Measurements from ENCODE around the gene CDK11A. TPM values are rescaled to one million over a fixed set of nuclear protein-coding genes. Genes with fewer than 3 reads are reported as not detected.
A peak's percentile ranks its signal among the peaks of the same experiment; 100 is the strongest.
"Not testable (repeated sequence)": the region's sequence is repeated elsewhere in the genome, so short reads cannot be mapped to it uniquely, and the experiment has no call there.

The CDK11A gene
- polyA plus RNA-seq, 1 of the 3 experiments (the other 2 are of a cell fraction): 24.0 TPM

DNA sequence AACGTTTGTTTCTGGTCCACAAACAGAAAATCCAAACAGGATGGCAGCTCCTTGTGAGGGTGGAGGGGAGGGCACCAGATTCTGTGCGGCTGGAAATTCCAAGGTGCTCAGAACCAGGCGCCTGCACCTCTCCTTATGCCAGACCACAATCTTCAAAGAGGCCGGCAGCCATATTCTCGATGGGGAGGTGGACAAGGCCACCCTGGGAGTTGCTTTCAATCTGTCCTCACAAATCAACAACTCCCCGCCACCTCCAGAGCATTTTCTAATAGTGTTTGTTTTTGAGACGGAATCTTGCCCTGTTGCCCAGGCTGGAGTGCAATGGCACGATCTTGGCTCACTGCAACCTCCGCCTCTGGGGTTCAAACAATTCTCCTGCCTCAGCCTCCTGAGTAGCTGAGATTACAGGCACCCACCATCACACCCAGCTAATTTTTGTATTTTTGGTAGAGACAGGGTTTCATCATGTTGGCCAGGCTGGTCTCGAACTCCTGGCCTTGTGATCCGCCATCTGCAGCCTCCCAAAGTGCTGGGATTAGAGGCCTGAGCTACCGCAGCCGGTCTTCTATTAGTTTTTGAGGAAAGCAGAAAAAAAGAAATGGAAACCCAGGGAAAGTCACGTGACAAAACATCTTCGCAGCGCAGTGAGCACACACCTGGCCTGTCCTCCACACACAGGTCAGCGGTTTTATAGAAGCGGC is 5.1 kb upstream of the CDK11A start:
- H3K36me3 ChIP-seq (replicated peaks in 1 of 2; ENCODE audit: control insufficient read depth in 1 of 2, insufficient read depth in 2 of 2, low read length in 1 of 2); H3K9ac ChIP-seq; H2AFZ ChIP-seq (ENCODE audit: low read depth); H3K27ac ChIP-seq (ENCODE audit: low read depth in 2 of 2, low read length in 1 of 2); H3K9me3 ChIP-seq; H3F3A ChIP-seq (replicated peaks; ENCODE audit: insufficient read depth); POLR2A ChIA-PET; DNase-seq; H3K27me3 ChIP-seq (ENCODE audit: insufficient read depth); H3K4me1 ChIP-seq (ENCODE audit: control insufficient read depth in 1 of 2, insufficient read depth in 2 of 2, low read depth in 1 of 2, low read length in 1 of 2); CTCF ChIA-PET; H3K4me3 ChIP-seq (ENCODE audit: low read depth in 2 of 2, low read length in 1 of 2); H3K4me2 ChIP-seq; H3K9me2 ChIP-seq; H3K79me2 ChIP-seq (ENCODE audit: insufficient read depth); H4K20me1 ChIP-seq (ENCODE audit: insufficient read depth): not testable (repeated sequence)
- 95% methylated on average over 11 of the region's 18 CpGs for WGBS (ENCODE audit: low lambda C conversion rate)

GRCh38 chr1:1728308-1729005 is 4.3 kb upstream of the CDK11A start:
- Histone ChIP-seq H3K27ac (ENCODE audit: low read depth in 2 of 2, low read length in 1 of 2) (peak overlapping the region; percentile 22 to 62; a peak in 2 of 4 replicates), H3K4me2 (peak overlapping the region; percentile 28; the same call in 1 of the 2 replicates)
- peak; percentile 52 for TF ChIP-seq TCF12 (IDR thresholded peaks at IDR 0.05)
- H3K79me2 ChIP-seq (ENCODE audit: insufficient read depth); DNase-seq; POLR2A ChIA-PET; H3K4me3 ChIP-seq (ENCODE audit: low read depth in 2 of 2, low read length in 1 of 2); H3K9me2 ChIP-seq; H3K9me3 ChIP-seq; H3F3A ChIP-seq (replicated peaks; ENCODE audit: insufficient read depth); H3K4me1 ChIP-seq (ENCODE audit: control insufficient read depth in 1 of 2, insufficient read depth in 2 of 2, low read depth in 1 of 2, low read length in 1 of 2); CTCF ChIA-PET; H3K9ac ChIP-seq; H2AFZ ChIP-seq (ENCODE audit: low read depth); H4K20me1 ChIP-seq (ENCODE audit: insufficient read depth); H3K27me3 ChIP-seq (ENCODE audit: insufficient read depth); H3K36me3 ChIP-seq (replicated peaks in 1 of 2; ENCODE audit: control insufficient read depth in 1 of 2, insufficient read depth in 2 of 2, low read length in 1 of 2): not testable (repeated sequence)
- WGBS (ENCODE audit: low lambda C conversion rate): 48% methylated on average over 9 of the region's 14 CpGs

DNA sequence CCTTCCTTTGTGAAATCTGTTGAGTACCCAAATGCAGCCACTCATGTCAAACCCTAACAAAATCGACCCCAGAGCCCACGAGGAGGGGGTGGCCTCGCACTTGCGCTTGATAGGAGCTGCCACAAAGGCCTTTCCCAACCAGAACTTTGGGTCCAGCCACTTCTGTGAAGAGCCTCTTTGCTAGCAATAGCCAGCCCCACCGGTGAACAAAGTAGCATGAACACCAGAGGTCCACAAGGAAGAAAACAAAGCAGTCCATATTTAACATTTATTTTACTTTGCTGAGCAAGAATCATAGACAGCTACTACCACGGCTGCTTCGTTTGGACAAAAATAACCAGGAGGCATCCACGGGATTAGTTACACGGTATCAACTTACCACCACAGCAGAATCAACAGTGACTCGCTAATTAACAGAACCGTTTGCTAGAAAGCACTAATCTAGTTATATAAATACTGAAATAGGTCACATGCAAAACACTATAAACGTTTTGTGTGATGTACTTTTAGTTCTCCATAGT is 3.0 kb upstream of the CDK11A start:
- H3K9ac ChIP-seq; H3K9me3 ChIP-seq; H3K4me1 ChIP-seq (ENCODE audit: control insufficient read depth in 1 of 2, insufficient read depth in 2 of 2, low read depth in 1 of 2, low read length in 1 of 2); H3K27me3 ChIP-seq (ENCODE audit: insufficient read depth); H3K79me2 ChIP-seq (ENCODE audit: insufficient read depth); H3K36me3 ChIP-seq (replicated peaks in 1 of 2; ENCODE audit: control insufficient read depth in 1 of 2, insufficient read depth in 2 of 2, low read length in 1 of 2); H3K4me3 ChIP-seq (ENCODE audit: low read depth in 2 of 2, low read length in 1 of 2); H3K4me2 ChIP-seq; H4K20me1 ChIP-seq (ENCODE audit: insufficient read depth); DNase-seq; H3K9me2 ChIP-seq; CTCF ChIA-PET; H3F3A ChIP-seq (replicated peaks; ENCODE audit: insufficient read depth); H3K27ac ChIP-seq (ENCODE audit: low read depth in 2 of 2, low read length in 1 of 2); H2AFZ ChIP-seq (ENCODE audit: low read depth); POLR2A ChIA-PET: not testable (repeated sequence)
- WGBS (ENCODE audit: low lambda C conversion rate): 89% methylated on average over 10 of the region's 12 CpGs

- H3K36me3 ChIP-seq (replicated peaks in 1 of 2; ENCODE audit: control insufficient read depth in 1 of 2, insufficient read depth in 2 of 2, low read length in 1 of 2): peaks cover 6 to 11% of the 10 kb centered on the region in 2 experiments
- H3K27me3 ChIP-seq (ENCODE audit: insufficient read depth); H3K9ac ChIP-seq; H3K4me2 ChIP-seq; H3K27ac ChIP-seq (ENCODE audit: low read depth in 2 of 2, low read length in 1 of 2); POLR2A ChIA-PET; DNase-seq; H3K4me1 ChIP-seq (ENCODE audit: control insufficient read depth in 1 of 2, insufficient read depth in 2 of 2, low read depth in 1 of 2, low read length in 1 of 2); H3K9me3 ChIP-seq; H2AFZ ChIP-seq (ENCODE audit: low read depth); H3K9me2 ChIP-seq; H4K20me1 ChIP-seq (ENCODE audit: insufficient read depth); H3K4me3 ChIP-seq (ENCODE audit: low read depth in 2 of 2, low read length in 1 of 2); H3F3A ChIP-seq (replicated peaks; ENCODE audit: insufficient read depth): not testable (repeated sequence)
- 95% methylated on average over 17 of the region's 17 CpGs for WGBS (ENCODE audit: low lambda C conversion rate)
- H3K79me2 ChIP-seq (ENCODE audit: insufficient read depth): peaks cover 13% of the 10 kb centered on the region
- CTCF ChIA-PET: interaction anchor here (0.7 kb wide), 1 partner anchor 545 kb away, joined by 3 read pairs; no protein-coding TSS in a partner anchor
Measured at GRCh38 chr1:1726088-1726487, 1.9 kb upstream of the CDK11A start.

Measured in SK-N-SH (cell line).